ENCODE measurements around the gene GABARAPL2. TPM values are rescaled to one million over a fixed set of nuclear protein-coding genes. Genes with fewer than 3 reads are reported as not detected.

Gene GABARAPL2
- total RNA-seq, 3 donors from 2014 or later (not counting 1 experiment from before 2014, with no cell fraction given): 66.2 to 74.0 (median 71.3) TPM

- WGBS (ENCODE audit: insufficient coverage): 98% methylated on average over 5 of the region's 5 CpGs
- no peak for TF ChIP-seq CTCF (IDR thresholded peaks at IDR 0.05)
- H3K36me3 ChIP-seq (ENCODE audit: control insufficient read depth, insufficient read depth, low read length): peaks cover 82% of the 10 kb centered on the region
- Mint-ChIP-seq H3K4me1 (peaks cover 17 to 27% of the 10 kb centered on the region in 2 donors), H3K27me3 (ENCODE audit: low read depth in 2 of 2) (no peaks in the 10 kb centered on the region), H3K4me3 (no peak overlapping the region), H3K9me3 (no peaks in the 10 kb centered on the region), H3K36me3 (no peaks in the 10 kb centered on the region), H3K27ac (peak overlapping the region in 1 of 2 donors; percentile 14)
- no peaks in the 10 kb centered on the region for H3K9me3 ChIP-seq (ENCODE audit: control insufficient read depth, insufficient read depth, low read length)
- no peak for DNase-seq
- H3K4me1 ChIP-seq (ENCODE audit: control insufficient read depth, insufficient read depth, low read length): peaks cover 22% of the 10 kb centered on the region
- no peak overlapping the region for H3K4me3 ChIP-seq (ENCODE audit: low read length)
- no peak overlapping the region for H3K27ac ChIP-seq (ENCODE audit: low read length)
- intact Hi-C loops (cut with micrococcal nuclease): no loop called here
- no peak for ATAC-seq
- H3K27me3 ChIP-seq (ENCODE audit: control insufficient read depth, insufficient read depth, low read length): no peaks in the 10 kb centered on the region
Observed at GRCh38 chr16:75573955-75574354, 7.8 kb downstream of the GABARAPL2 start.

GRCh38 chr16:75575958-75576357 lies 9.8 kb downstream of the GABARAPL2 start:
- DNase-seq: no peak
- no peaks in the 10 kb centered on the region for H3K27me3 Mint-ChIP-seq (ENCODE audit: low read depth in 2 of 2)
- H3K4me3 ChIP-seq (ENCODE audit: low read length): no peak overlapping the region
- no peaks in the 10 kb centered on the region for H3K9me3 ChIP-seq (ENCODE audit: control insufficient read depth, insufficient read depth, low read length)
- no peaks in the 10 kb centered on the region for H3K36me3 Mint-ChIP-seq
- H3K9me3 Mint-ChIP-seq: no peaks in the 10 kb centered on the region
- intact Hi-C loops (cut with micrococcal nuclease): no loop called here
- peaks cover 14% of the 10 kb centered on the region for H3K4me1 ChIP-seq (ENCODE audit: control insufficient read depth, insufficient read depth, low read length)
- H3K4me3 Mint-ChIP-seq: no peak overlapping the region
- no peak for ATAC-seq
- H3K27ac Mint-ChIP-seq: peak overlapping the region in 1 of 2 donors; percentile 47
- H3K4me1 Mint-ChIP-seq: peaks cover 11 to 29% of the 10 kb centered on the region in 2 donors
- H3K27ac ChIP-seq (ENCODE audit: low read length): no peak overlapping the region
- no peaks in the 10 kb centered on the region for H3K27me3 ChIP-seq (ENCODE audit: control insufficient read depth, insufficient read depth, low read length)
- peaks cover 72% of the 10 kb centered on the region for H3K36me3 ChIP-seq (ENCODE audit: control insufficient read depth, insufficient read depth, low read length)
- no peak for TF ChIP-seq CTCF (IDR thresholded peaks at IDR 0.05)
- 86% methylated on average over 3 of the region's 3 CpGs for WGBS (ENCODE audit: insufficient coverage)

GRCh38 chr16:75576384-75576811 lies 10.2 kb downstream of the GABARAPL2 start:
- Mint-ChIP-seq H3K27ac (peak overlapping the region in 1 of 2 donors; percentile 47), H3K36me3 (no peaks in the 10 kb centered on the region), H3K4me1 (peaks cover 11 to 29% of the 10 kb centered on the region in 2 donors), H3K27me3 (ENCODE audit: low read depth in 2 of 2) (no peaks in the 10 kb centered on the region), H3K9me3 (no peaks in the 10 kb centered on the region), H3K4me3 (no peak overlapping the region)
- no peak for TF ChIP-seq CTCF (IDR thresholded peaks at IDR 0.05)
- Histone ChIP-seq H3K9me3 (ENCODE audit: control insufficient read depth, insufficient read depth, low read length) (no peaks in the 10 kb centered on the region), H3K27me3 (ENCODE audit: control insufficient read depth, insufficient read depth, low read length) (no peaks in the 10 kb centered on the region), H3K27ac (ENCODE audit: low read length) (no peak overlapping the region), H3K36me3 (ENCODE audit: control insufficient read depth, insufficient read depth, low read length) (peaks cover 67% of the 10 kb centered on the region), H3K4me3 (ENCODE audit: low read length) (no peak overlapping the region), H3K4me1 (ENCODE audit: control insufficient read depth, insufficient read depth, low read length) (peaks cover 14% of the 10 kb centered on the region)
- intact Hi-C loops (cut with micrococcal nuclease): no loop called here
- 87% methylated on average over 3 of the region's 3 CpGs for whole genome bisulfite sequencing (ENCODE audit: insufficient coverage)
- ATAC-seq: no peak
- DNase-seq: no peak

- intact Hi-C loops (cut with micrococcal nuclease): no loop called here
- Mint-ChIP-seq H3K9me3 (no peaks in the 10 kb centered on the region), H3K27me3 (ENCODE audit: low read depth in 2 of 2) (no peaks in the 10 kb centered on the region), H3K4me3 (no peak overlapping the region), H3K27ac (no peak overlapping the region), H3K36me3 (no peaks in the 10 kb centered on the region), H3K4me1 (peaks cover 9 to 27% of the 10 kb centered on the region in 2 donors)
- Histone ChIP-seq H3K36me3 (ENCODE audit: control insufficient read depth, insufficient read depth, low read length) (peaks cover 54% of the 10 kb centered on the region), H3K27me3 (ENCODE audit: control insufficient read depth, insufficient read depth, low read length) (no peaks in the 10 kb centered on the region), H3K4me1 (ENCODE audit: control insufficient read depth, insufficient read depth, low read length) (no peaks in the 10 kb centered on the region), H3K4me3 (ENCODE audit: low read length) (no peak overlapping the region), H3K27ac (ENCODE audit: low read length) (no peak overlapping the region), H3K9me3 (ENCODE audit: control insufficient read depth, insufficient read depth, low read length) (no peaks in the 10 kb centered on the region)
- no peak for ATAC-seq
- no peak for DNase-seq
- WGBS (ENCODE audit: insufficient coverage): 96% methylated on average over 7 of the region's 7 CpGs
- TF ChIP-seq CTCF (IDR thresholded peaks at IDR 0.05): no peak
Observed at GRCh38 chr16:75578212-75578611, 12.0 kb downstream of the GABARAPL2 start.
